Immature natural killer cell (primary cell): ENCODE results near the gene PMM1. TPM values are rescaled to one million over a fixed set of nuclear protein-coding genes. Genes with fewer than 3 reads are reported as not detected.
A peak's percentile ranks its signal among the peaks of the same experiment; 100 is the strongest.
"Not testable (repeated sequence)": the region's sequence is repeated elsewhere in the genome, so short reads cannot be mapped to it uniquely, and the experiment has no call there.

ENCODE experiments used
- DNase-seq, 3 donors: peaks; one replicate each; pipeline ENCODE4 v3.0.0; 2022; ENCODE audit warnings: mixed read lengths in 1 of 3
- H3K27ac Mint-ChIP-seq, 6 donors: one replicate each; pipeline ENCODE4 v1.8.0; 2020; ENCODE audit warnings: mixed read lengths in 6 of 6, mild to moderate bottlenecking in 5 of 6, inconsistent platforms in 4 of 6, moderate library complexity in 3 of 6
- H3K27me3 Mint-ChIP-seq, 3 donors: one replicate each; pipeline ENCODE4 v1.8.0; 2020 to 2021; ENCODE audit warnings: low read depth in 3 of 3, mild to moderate bottlenecking in 3 of 3, mixed read lengths in 3 of 3, moderate library complexity in 3 of 3, inconsistent platforms in 1 of 3
- H3K36me3 Mint-ChIP-seq, 3 donors: one replicate each; pipeline ENCODE4 v1.8.0; 2020; ENCODE audit warnings: mixed read lengths in 3 of 3, inconsistent platforms in 2 of 3, mild to moderate bottlenecking in 2 of 3
- H3K4me1 Mint-ChIP-seq, 2 donors: one replicate each; pipeline ENCODE4 v1.8.0; 2020; ENCODE audit warnings: inconsistent platforms in 2 of 2, mild to moderate bottlenecking in 2 of 2, mixed read lengths in 2 of 2, moderate library complexity in 1 of 2
- H3K4me3 Mint-ChIP-seq, 5 donors: one replicate each; pipeline ENCODE4 v1.8.0; 2020; ENCODE audit warnings: mild to moderate bottlenecking in 5 of 5, mixed read lengths in 5 of 5, inconsistent platforms in 3 of 5, moderate library complexity in 3 of 5
- H3K9me3 Mint-ChIP-seq, 6 donors: one replicate each; pipeline ENCODE4 v1.8.0; 2020; ENCODE audit warnings: mild to moderate bottlenecking in 6 of 6, mixed read lengths in 6 of 6, inconsistent platforms in 4 of 6, moderate library complexity in 3 of 6
- polyA plus RNA-seq, 3 donors: library from polyadenylated mRNA; unstranded; fragments of 300-500 nt; fragmentation: Illumina TruSeq; gene quantifications; one replicate each; pipeline ENCODE4 v1.2.3, GENCODE V29; 2021

The PMM1 gene
- polyA plus RNA-seq, 3 donors from 2014 or later = 24.1 to 31.6 (median 24.4) TPM

- peaks cover 0 to 3% of the 10 kb centered on the region in 2 donors for H3K4me1 Mint-ChIP-seq
- peaks cover 0 to 2% (median 0%) of the 10 kb centered on the region in 6 donors for H3K9me3 Mint-ChIP-seq
- peaks cover 0 to 1% (median 0%) of the 10 kb centered on the region in 3 donors for H3K27me3 Mint-ChIP-seq
- peaks cover 10 to 14% (median 11%) of the 10 kb centered on the region in 3 donors for H3K36me3 Mint-ChIP-seq
- H3K27ac Mint-ChIP-seq = no peak overlapping the region
- H3K4me3 Mint-ChIP-seq = no peak overlapping the region
- no peak for DNase-seq
Measured at GRCh38 chr22:41613456-41613855, 23.8 kb upstream of the PMM1 start.

DNA sequence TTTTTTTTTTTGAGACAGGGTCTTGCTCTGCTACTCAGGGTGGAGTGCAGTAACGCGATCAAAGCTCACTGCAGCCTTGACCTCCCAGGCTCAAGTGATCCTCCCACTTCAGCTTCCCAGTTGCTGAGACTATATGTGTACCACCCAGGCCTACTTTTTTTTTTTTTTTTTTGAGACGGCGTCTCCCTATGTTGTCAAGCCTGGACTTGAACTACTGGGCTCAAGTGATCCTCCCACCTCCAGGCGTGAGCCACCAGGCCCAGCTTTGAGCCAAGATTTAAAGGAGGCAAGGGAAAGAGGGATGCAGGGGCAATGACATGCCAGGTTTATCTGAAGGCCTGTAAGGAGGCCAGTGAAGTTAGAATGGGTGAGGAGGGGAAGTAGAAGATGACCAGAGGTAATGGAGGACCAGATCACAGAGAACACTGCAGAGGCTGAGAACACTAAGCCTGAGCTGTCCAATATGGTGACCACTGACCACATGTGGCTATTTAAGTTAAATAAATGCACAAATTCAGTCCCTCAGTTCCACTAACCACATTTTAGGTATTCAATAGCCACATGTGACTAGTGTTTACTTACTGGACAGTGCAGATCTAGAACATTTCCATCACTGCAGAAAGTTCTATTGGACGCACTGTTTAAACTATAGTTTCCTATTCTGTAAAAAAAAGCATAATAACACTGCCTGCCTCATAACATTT lies 23.1 kb upstream of the PMM1 start:
- no peak overlapping the region for H3K4me3 Mint-ChIP-seq
- DNase-seq = no peak
- H3K4me1 Mint-ChIP-seq = no peaks in the 10 kb centered on the region
- no peak overlapping the region for H3K27ac Mint-ChIP-seq
- peaks cover 0 to 1% (median 0%) of the 10 kb centered on the region in 3 donors for H3K27me3 Mint-ChIP-seq
- H3K9me3 Mint-ChIP-seq = peaks cover 0 to 2% (median 0%) of the 10 kb centered on the region in 6 donors
- H3K36me3 Mint-ChIP-seq = peaks cover 15 to 19% (median 16%) of the 10 kb centered on the region in 3 donors

GRCh38 chr22:41608386-41608785 lies 18.7 kb upstream of the PMM1 start:
- Mint-ChIP-seq H3K36me3 (peaks cover 38 to 40% (median 39%) of the 10 kb centered on the region in 3 donors), H3K4me1 (peaks cover 14 to 16% of the 10 kb centered on the region in 2 donors), H3K4me3 (no peak overlapping the region), H3K27ac (no peak overlapping the region), H3K9me3 (peaks cover 0 to 6% (median 0%) of the 10 kb centered on the region in 6 donors), H3K27me3 (peaks cover 19 to 28% (median 26%) of the 10 kb centered on the region in 3 donors)
- no peak for DNase-seq

DNA sequence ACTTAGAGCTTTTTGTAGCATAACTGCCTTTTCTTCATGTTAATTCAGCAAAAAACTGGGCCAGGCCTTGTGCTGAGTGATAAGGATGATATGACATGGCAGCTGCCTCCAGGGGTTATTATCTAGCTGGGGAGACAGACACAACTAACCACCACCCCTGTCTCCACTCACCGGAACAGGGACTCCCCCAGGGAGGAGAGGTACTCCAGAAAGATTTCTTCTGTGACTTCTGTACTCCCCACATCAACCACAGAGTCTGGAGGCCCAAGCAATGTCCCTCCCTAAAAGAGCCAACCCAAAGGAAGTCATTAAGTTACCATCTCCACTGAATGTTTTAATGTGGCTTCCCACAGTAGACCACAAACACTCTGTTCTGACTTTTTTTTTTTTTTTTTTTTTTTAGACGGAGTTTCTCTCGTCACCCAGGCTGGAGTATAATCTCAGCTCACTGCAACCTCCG lies 14.3 kb upstream of the PMM1 start:
- peaks cover 48 to 69% (median 56%) of the 10 kb centered on the region in 3 donors for H3K36me3 Mint-ChIP-seq
- DNase-seq = peak; percentile 85 to 86 (median 85)
- peaks cover 24 to 37% (median 37%) of the 10 kb centered on the region in 3 donors for H3K27me3 Mint-ChIP-seq
- peak overlapping the region; percentile 23 to 70 (median 40) for H3K4me3 Mint-ChIP-seq
- peaks cover 0 to 4% (median 0%) of the 10 kb centered on the region in 6 donors for H3K9me3 Mint-ChIP-seq
- peaks cover 27% of the 10 kb centered on the region in 2 donors for H3K4me1 Mint-ChIP-seq
- peak overlapping the region in 5 of 6 donors; percentile 31 to 91 (median 79) for H3K27ac Mint-ChIP-seq

DNA sequence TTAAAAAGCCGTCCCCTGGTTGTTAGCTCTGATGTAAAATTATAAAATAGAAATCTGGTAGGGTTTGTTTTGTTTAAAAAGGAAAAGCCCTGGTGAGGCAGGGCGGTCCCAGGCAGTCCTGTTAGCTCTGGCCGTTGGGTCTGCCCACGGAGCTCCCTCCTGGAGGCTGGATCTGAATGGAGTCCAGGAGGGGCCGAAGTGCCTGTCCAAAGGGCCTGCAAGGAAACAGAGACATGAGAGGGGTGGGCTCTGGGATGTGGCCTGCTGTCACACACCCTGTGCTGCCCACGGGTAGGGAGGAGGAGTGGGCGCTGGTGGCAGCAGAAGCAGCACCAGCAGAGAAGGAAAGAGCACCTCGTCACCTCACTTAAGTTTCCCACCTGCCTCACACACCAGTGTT lies 11.3 kb upstream of the PMM1 start:
- no peak for DNase-seq
- H3K27ac Mint-ChIP-seq = no peak overlapping the region
- H3K36me3 Mint-ChIP-seq = peaks cover 34 to 61% (median 41%) of the 10 kb centered on the region in 3 donors
- H3K27me3 Mint-ChIP-seq = peaks cover 25 to 36% (median 32%) of the 10 kb centered on the region in 3 donors
- H3K9me3 Mint-ChIP-seq = peaks cover 0 to 4% (median 0%) of the 10 kb centered on the region in 6 donors
- no peak overlapping the region for H3K4me3 Mint-ChIP-seq
- H3K4me1 Mint-ChIP-seq = peaks cover 27 to 28% of the 10 kb centered on the region in 2 donors

GRCh38 chr22:41598891-41599635 lies 9.4 kb upstream of the PMM1 start:
- DNase-seq = no peak
- Mint-ChIP-seq H3K4me1 (peaks cover 19 to 20% of the 10 kb centered on the region in 2 donors), H3K27ac (no peak overlapping the region), H3K4me3 (no peak overlapping the region), H3K9me3 (peaks cover 0 to 3% (median 0%) of the 10 kb centered on the region in 6 donors), H3K36me3 (peaks cover 19 to 50% (median 26%) of the 10 kb centered on the region in 3 donors), H3K27me3 (peaks cover 10 to 22% (median 16%) of the 10 kb centered on the region in 3 donors)

DNA sequence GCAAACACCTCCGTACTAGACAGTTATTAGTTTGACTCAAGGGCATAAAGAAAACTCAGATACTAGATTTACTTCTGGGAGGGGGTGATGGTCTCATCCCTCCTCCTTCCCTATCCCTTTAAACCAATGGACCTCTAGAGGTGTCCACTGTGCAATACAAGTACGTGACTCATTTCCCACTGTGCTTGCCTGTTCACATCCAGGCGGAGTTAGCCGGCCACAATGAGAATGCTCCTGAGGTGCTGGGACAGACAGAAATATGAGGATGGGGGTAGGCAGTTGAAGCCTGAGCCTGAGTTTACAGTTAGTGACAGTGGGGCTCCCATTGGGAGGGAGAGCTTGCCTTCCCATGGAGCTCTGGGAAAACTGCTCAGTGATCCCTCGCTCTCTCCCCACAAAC lies 8.4 kb upstream of the PMM1 start:
- DNase-seq = no peak
- H3K27me3 Mint-ChIP-seq = peaks cover 6 to 17% (median 12%) of the 10 kb centered on the region in 3 donors
- no peak overlapping the region for H3K4me3 Mint-ChIP-seq
- peaks cover 9 to 10% of the 10 kb centered on the region in 2 donors for H3K4me1 Mint-ChIP-seq
- H3K27ac Mint-ChIP-seq = no peak overlapping the region
- peaks cover 19 to 44% (median 26%) of the 10 kb centered on the region in 3 donors for H3K36me3 Mint-ChIP-seq
- H3K9me3 Mint-ChIP-seq = no peaks in the 10 kb centered on the region

DNA sequence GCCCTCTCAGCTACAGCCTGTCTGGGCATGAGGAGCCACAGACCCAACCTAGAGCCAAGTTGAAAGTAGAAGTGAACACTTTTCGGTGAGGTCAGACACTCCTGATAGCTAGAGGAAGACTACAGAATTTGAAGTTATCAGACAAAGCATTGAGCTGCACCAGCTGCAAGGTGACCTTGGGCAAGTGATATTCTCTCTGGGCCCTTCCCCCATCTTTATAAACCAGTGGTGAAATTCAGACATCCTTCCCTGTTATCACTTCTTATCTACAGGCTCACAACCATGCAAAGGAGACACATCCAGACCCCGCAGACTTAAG lies 8.0 kb upstream of the PMM1 start:
- Mint-ChIP-seq H3K36me3 (peaks cover 14 to 39% (median 21%) of the 10 kb centered on the region in 3 donors), H3K27ac (no peak overlapping the region), H3K4me1 (peaks cover 4 to 5% of the 10 kb centered on the region in 2 donors), H3K4me3 (no peak overlapping the region), H3K27me3 (peaks cover 5 to 16% (median 10%) of the 10 kb centered on the region in 3 donors), H3K9me3 (no peaks in the 10 kb centered on the region)
- no peak for DNase-seq

DNA sequence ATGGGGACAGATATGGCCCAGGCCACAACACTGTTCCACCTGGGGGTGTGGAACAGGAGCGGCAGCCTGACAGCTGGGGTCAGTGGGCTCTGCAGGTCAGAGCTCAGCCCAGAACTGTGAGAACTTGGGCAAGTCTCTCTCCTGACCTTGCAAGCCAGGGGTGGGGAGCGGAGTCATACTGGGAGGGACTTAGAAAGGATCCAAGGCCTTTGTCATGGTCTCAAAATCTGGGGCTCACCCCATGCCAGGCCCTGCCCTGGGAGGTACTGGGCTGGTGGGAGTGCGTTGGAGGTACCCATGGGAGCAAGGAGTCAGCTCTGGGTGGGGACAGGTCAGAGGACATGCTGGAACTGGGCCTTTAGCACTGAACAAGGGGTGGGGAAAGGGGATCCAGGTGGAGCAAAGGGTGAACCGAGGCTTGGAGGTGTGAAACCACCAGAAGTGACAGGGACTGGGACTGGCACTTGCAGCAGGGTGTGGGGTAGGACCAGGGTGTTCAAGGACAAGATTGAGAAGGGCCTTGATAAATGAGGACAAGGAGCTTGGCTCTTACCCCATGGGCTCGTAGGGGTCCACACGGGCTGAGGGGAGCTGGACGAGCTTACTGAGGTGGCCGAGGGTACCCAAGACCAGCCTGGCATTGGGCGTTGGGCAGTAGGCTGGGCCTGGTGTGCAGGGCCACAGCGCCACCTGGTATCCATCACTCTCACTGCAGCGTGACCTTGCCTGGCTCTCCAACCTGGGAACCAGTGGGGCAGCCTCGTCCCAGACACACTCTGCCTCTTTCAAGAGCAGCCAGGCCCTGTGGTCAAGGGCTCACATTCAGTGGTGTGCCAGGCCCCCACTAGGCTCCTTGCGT lies 7.4 kb upstream of the PMM1 start:
- Mint-ChIP-seq H3K9me3 (no peaks in the 10 kb centered on the region), H3K36me3 (peaks cover 12 to 33% (median 17%) of the 10 kb centered on the region in 3 donors), H3K27me3 (peaks cover 2 to 11% (median 10%) of the 10 kb centered on the region in 3 donors), H3K4me3 (no peak overlapping the region), H3K27ac (peak overlapping the region in 1 of 6 donors; percentile 19), H3K4me1 (peaks cover 0 to 1% of the 10 kb centered on the region in 2 donors)
- DNase-seq = peak; percentile 19 to 33 (median 30)

- no peaks in the 10 kb centered on the region for H3K9me3 Mint-ChIP-seq
- DNase-seq = no peak
- peaks cover 0 to 1% of the 10 kb centered on the region in 2 donors for H3K4me1 Mint-ChIP-seq
- H3K27me3 Mint-ChIP-seq = peaks cover 2 to 9% (median 3%) of the 10 kb centered on the region in 3 donors
- peaks cover 8 to 25% (median 10%) of the 10 kb centered on the region in 3 donors for H3K36me3 Mint-ChIP-seq
- no peak overlapping the region for H3K4me3 Mint-ChIP-seq
- no peak overlapping the region for H3K27ac Mint-ChIP-seq
Measured at GRCh38 chr22:41595703-41596102, 6.1 kb upstream of the PMM1 start.

DNA sequence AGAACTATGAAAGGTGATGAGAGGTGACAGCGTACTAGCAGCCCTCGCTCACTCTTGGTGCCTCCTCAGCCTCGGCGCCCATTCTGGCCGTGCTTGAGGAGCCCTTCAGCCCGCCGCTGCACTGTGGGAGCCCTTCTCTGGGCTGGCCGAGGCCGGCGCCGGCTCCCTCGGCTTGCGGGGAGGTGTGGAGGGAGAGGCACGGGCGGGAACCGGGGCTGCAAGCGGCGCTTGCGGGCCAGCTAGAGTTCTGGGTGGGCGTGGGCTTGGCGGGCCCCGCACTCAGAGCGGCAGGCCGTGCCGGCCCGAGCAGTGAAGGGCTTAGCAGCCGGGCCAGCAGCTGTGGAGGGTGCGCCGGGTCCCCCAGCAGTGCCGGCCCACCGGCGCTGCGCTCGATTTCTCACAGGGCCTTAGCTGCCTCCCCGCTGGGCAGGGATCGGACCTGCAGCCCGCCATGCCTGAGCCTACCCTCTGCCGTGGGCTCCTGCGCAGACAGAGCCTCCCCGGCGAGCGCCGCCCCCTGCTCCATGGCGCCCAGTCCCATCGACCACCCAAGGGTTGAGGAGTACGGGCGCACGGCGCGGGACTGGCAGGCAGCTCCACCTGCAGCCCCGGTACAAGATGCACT lies 3.8 kb upstream of the PMM1 start:
- not testable (repeated sequence) for H3K9me3 Mint-ChIP-seq, H3K36me3 Mint-ChIP-seq, H3K27ac Mint-ChIP-seq, DNase-seq, H3K4me3 Mint-ChIP-seq
- Mint-ChIP-seq H3K27me3 (peaks cover 6 to 12% (median 6%) of the 10 kb centered on the region in 3 donors), H3K4me1 (peaks cover 14 to 16% of the 10 kb centered on the region in 2 donors)

DNA sequence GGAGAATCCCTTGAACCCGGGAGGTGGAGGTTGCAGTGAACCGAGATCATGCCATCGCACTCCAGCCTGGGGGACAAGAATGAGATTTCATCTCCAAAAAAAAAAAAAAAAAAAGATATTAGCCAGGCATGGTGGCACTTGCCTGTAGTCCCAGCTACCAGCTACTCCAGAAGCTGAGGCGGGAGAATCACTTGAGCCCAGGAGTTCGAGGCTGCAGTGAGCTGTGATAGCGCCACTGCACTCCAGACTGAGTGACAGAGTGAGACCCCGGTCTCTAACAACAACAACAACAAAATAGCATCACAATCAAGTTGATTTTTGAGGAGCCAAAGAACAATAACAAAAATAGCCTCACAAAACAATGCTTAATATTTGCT lies 2.3 kb downstream of the PMM1 start:
- peaks cover 5 to 8% (median 7%) of the 10 kb centered on the region in 3 donors for H3K36me3 Mint-ChIP-seq
- no peaks in the 10 kb centered on the region for H3K9me3 Mint-ChIP-seq
- H3K4me3 Mint-ChIP-seq = peak overlapping the region in 2 of 5 donors; percentile 7 to 46
- H3K4me1 Mint-ChIP-seq = peaks cover 15 to 16% of the 10 kb centered on the region in 2 donors
- H3K27me3 Mint-ChIP-seq = peaks cover 3 to 6% (median 5%) of the 10 kb centered on the region in 3 donors
- H3K27ac Mint-ChIP-seq = no peak overlapping the region
- no peak for DNase-seq

DNA sequence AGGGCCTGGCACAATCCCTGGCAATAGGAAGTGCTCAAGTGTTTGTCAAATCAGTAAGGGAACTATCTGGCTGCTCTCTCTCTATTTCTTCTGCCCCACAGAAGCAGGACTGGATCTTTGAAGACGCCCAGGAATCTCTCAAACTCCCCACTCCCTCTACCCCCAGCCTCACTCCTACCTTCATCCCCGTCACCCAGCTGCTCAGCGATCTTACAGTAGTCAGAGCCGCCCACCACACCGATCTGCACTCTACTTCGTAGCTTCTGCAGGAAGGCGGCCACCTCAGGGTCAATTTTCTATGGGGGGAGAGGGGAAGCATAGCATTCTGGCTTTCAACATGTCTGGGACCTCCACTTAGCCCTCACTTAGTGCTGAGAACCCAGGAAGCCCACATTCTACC lies 3.7 kb downstream of the PMM1 start:
- peaks cover 5 to 10% (median 8%) of the 10 kb centered on the region in 3 donors for H3K36me3 Mint-ChIP-seq
- no peaks in the 10 kb centered on the region for H3K9me3 Mint-ChIP-seq
- no peak overlapping the region for H3K4me3 Mint-ChIP-seq
- peak overlapping the region in 2 of 6 donors; percentile 25 to 27 for H3K27ac Mint-ChIP-seq
- H3K27me3 Mint-ChIP-seq = peaks cover 3 to 6% (median 5%) of the 10 kb centered on the region in 3 donors
- H3K4me1 Mint-ChIP-seq = peaks cover 15 to 16% of the 10 kb centered on the region in 2 donors
- DNase-seq = no peak
